ENCODE data around the gene PRCP. TPM values are rescaled to one million over a fixed set of nuclear protein-coding genes. Genes with fewer than 3 reads are reported as not detected.

Gene PRCP
- total and polyA plus RNA-seq, 2 donors from 2014 or later: 115 to 202 TPM

GRCh38 chr11:82909015-82909640 is 8.9 kb upstream of the PRCP start:
- Histone ChIP-seq H3K27ac (ENCODE audit: low read depth in 2 of 2, low read length in 2 of 2) (no peak overlapping the region), H3K4me3 (ENCODE audit: low read length in 3 of 3) (no peak overlapping the region), H3K27me3 (ENCODE audit: control insufficient read depth, insufficient read depth, low read length) (no peaks in the 10 kb centered on the region), H3K4me1 (ENCODE audit: control insufficient read depth in 2 of 3, insufficient read depth in 2 of 3, low read depth in 1 of 3, low read length in 3 of 3) (no peaks in the 10 kb centered on the region), H3K9ac (ENCODE audit: low read length in 3 of 3) (no peak overlapping the region), H3K36me3 (ENCODE audit: control insufficient read depth in 2 of 3, insufficient read depth in 3 of 3, low read length in 3 of 3) (no peaks in the 10 kb centered on the region), H3K9me3 (ENCODE audit: control insufficient read depth in 2 of 3, insufficient read depth in 1 of 3, low read length in 3 of 3) (no peaks in the 10 kb centered on the region)
- FAIRE-seq (no peak), DNase-seq (no peak)
- intact Hi-C loops (cut with DNase I): no loop called here
- no peak for TF ChIP-seq CTCF (IDR thresholded peaks at IDR 0.05; ENCODE audit: borderline replicate concordance, extremely low read depth, insufficient read depth)

GRCh38 chr11:82908311-82908710 is 8.1 kb upstream of the PRCP start:
- no peak overlapping the region for H3K27ac ChIP-seq (ENCODE audit: low read depth in 2 of 2, low read length in 2 of 2)
- H3K36me3 ChIP-seq (ENCODE audit: control insufficient read depth in 2 of 3, insufficient read depth in 3 of 3, low read length in 3 of 3): no peaks in the 10 kb centered on the region
- no peak for TF ChIP-seq CTCF (IDR thresholded peaks at IDR 0.05; ENCODE audit: borderline replicate concordance, extremely low read depth, insufficient read depth)
- no peak overlapping the region for H3K4me3 ChIP-seq (ENCODE audit: low read length in 3 of 3)
- FAIRE-seq: no peak
- H3K9ac ChIP-seq (ENCODE audit: low read length in 3 of 3): no peak overlapping the region
- H3K27me3 ChIP-seq (ENCODE audit: control insufficient read depth, insufficient read depth, low read length): no peaks in the 10 kb centered on the region
- intact Hi-C loops (cut with DNase I): no loop called here
- H3K9me3 ChIP-seq (ENCODE audit: control insufficient read depth in 2 of 3, insufficient read depth in 1 of 3, low read length in 3 of 3): no peaks in the 10 kb centered on the region
- no peak for DNase-seq
- no peaks in the 10 kb centered on the region for H3K4me1 ChIP-seq (ENCODE audit: control insufficient read depth in 2 of 3, insufficient read depth in 2 of 3, low read depth in 1 of 3, low read length in 3 of 3)

- Histone ChIP-seq H3K27ac (ENCODE audit: low read depth in 2 of 2, low read length in 2 of 2) (no peak overlapping the region), H3K9me3 (ENCODE audit: control insufficient read depth in 2 of 3, insufficient read depth in 1 of 3, low read length in 3 of 3) (no peaks in the 10 kb centered on the region), H3K4me1 (ENCODE audit: control insufficient read depth in 2 of 3, insufficient read depth in 2 of 3, low read depth in 1 of 3, low read length in 3 of 3) (no peaks in the 10 kb centered on the region), H3K36me3 (ENCODE audit: control insufficient read depth in 2 of 3, insufficient read depth in 3 of 3, low read length in 3 of 3) (no peaks in the 10 kb centered on the region), H3K4me3 (ENCODE audit: low read length in 3 of 3) (no peak overlapping the region), H3K9ac (ENCODE audit: low read length in 3 of 3) (no peak overlapping the region), H3K27me3 (ENCODE audit: control insufficient read depth, insufficient read depth, low read length) (no peaks in the 10 kb centered on the region)
- no peak for TF ChIP-seq CTCF (IDR thresholded peaks at IDR 0.05; ENCODE audit: borderline replicate concordance, extremely low read depth, insufficient read depth)
- FAIRE-seq: no peak
- intact Hi-C loops (cut with DNase I): no loop called here
- no peak for DNase-seq
Measured at GRCh38 chr11:82907371-82907770, 7.1 kb upstream of the PRCP start.

GRCh38 chr11:82906931-82907330 is 6.7 kb upstream of the PRCP start:
- Histone ChIP-seq H3K9ac (ENCODE audit: low read length in 3 of 3) (no peak overlapping the region), H3K9me3 (ENCODE audit: control insufficient read depth in 2 of 3, insufficient read depth in 1 of 3, low read length in 3 of 3) (no peaks in the 10 kb centered on the region), H3K4me3 (ENCODE audit: low read length in 3 of 3) (no peak overlapping the region), H3K4me1 (ENCODE audit: control insufficient read depth in 2 of 3, insufficient read depth in 2 of 3, low read depth in 1 of 3, low read length in 3 of 3) (peaks cover 0 to 1% (median 0%) of the 10 kb centered on the region in 3 donors), H3K27me3 (ENCODE audit: control insufficient read depth, insufficient read depth, low read length) (no peaks in the 10 kb centered on the region), H3K27ac (ENCODE audit: low read depth in 2 of 2, low read length in 2 of 2) (no peak overlapping the region), H3K36me3 (ENCODE audit: control insufficient read depth in 2 of 3, insufficient read depth in 3 of 3, low read length in 3 of 3) (no peaks in the 10 kb centered on the region)
- DNase-seq (no peak), FAIRE-seq (no peak)
- intact Hi-C loops (cut with DNase I): no loop called here
- TF ChIP-seq CTCF (IDR thresholded peaks at IDR 0.05; ENCODE audit: borderline replicate concordance, extremely low read depth, insufficient read depth): no peak
